GM12892 (cell line): ENCODE results near the gene METTL14. TPM values are rescaled to one million over a fixed set of nuclear protein-coding genes. Genes with fewer than 3 reads are reported as not detected.
"Not testable (repeated sequence)": the region's sequence is repeated elsewhere in the genome, so short reads cannot be mapped to it uniquely, and the experiment has no call there.

ENCODE experiments used
- DNase-seq: peaks from one replicate; pipeline ENCODE4 v3.0.0; 2011; ENCODE audit not compliant: insufficient read length
- FAIRE-seq: peaks from 2 replicates; lab custom pipeline; 2011; peaks lifted over from hg19 to GRCh38; lab: Jason Lieb, UNC
- POLR2A ChIP-seq: IDR thresholded peaks from 2 replicates; pipeline ENCODE4 v1.6.1; 2011; ENCODE audit warnings: low read depth, low read length, control low read depth
- POLR2AphosphoS5 ChIP-seq: IDR thresholded peaks from 2 replicates; pipeline ENCODE4 v1.6.1; 2011; ENCODE audit warnings: low read depth, low read length, control low read depth
- TAF1 ChIP-seq: IDR thresholded peaks from 2 replicates; pipeline ENCODE4 v1.6.1; 2011; ENCODE audit warnings: low read depth, mild to moderate bottlenecking, control low read depth, low read length, borderline replicate concordance
- polyA plus RNA-seq: library from polyadenylated mRNA; unstranded; fragments of >200 nt; gene quantifications from one replicate; pipeline ENCODE4 v1.2.1, GENCODE V29; 2012; ENCODE audit warnings: missing spikeins, inconsistent platforms; ENCODE audit not compliant: missing spikeins

Gene METTL14
- 23.4 TPM for polyA plus RNA-seq

DNA sequence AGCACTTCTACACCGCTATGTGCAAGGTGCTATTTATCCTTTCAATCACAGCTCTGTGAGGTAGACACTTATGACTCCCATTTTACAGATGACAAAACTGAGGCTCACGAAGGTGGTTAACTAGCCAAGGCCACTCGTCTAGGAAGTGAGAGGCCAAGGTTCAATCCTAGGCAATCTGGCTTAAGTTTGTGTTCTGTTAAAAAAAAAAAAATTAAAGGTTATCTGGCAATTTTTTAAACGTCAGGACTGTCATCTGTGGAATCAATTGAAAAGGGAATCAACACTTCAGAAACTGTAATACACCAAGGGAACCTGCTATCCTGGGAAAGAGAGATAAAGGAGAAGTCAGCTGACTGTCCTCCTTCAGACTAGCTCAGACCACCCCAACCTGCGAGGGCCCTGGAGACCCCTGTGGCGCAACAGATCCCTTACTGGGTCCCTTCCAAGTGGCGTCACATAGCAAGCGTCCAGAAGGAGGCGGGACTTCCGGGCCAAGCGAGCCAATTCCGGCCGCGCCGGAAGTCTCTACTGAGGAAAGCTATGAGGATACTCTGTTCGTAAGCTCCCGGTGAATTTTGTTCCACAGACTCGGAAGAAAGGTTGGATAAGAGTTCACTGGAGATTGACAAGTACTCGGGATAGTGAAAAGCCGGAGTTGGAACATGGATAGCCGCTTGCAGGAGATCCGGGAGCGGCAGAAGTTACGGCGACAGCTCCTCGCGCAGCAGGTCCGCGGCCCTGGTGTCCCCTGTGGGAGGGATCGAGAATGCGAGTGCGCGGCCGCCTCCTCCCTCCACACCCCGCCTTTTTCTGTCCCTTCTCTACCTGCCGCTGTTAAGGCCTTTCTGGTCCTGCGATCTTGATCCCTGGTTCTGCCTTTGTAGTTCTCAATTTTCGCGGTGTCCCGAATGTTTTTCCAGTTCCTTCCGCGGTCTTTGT, at the start of gene METTL14:
Gene METTL14 (plus strand): TSS at position 520 of the 939 bp plus-strand sequence. CDS start 143 bp downstream, at position 663.
- TF ChIP-seq TAF1 (peak; percentile 52; the same call in 1 of the 2 replicates), POLR2AphosphoS5 (peak; percentile 81), POLR2A (peak; percentile 87)
- peak; percentile 58 for DNase-seq
- peak; percentile 89 for FAIRE-seq

GRCh38 chr4:118636126-118636525, 49.1 kb upstream of the METTL14 start:
- DNase-seq, FAIRE-seq: not testable (repeated sequence)

GRCh38 chr4:118664665-118665064, 20.5 kb upstream of the METTL14 start:
- not testable (repeated sequence) for DNase-seq, FAIRE-seq

- not testable (repeated sequence) for DNase-seq, FAIRE-seq
Measured at GRCh38 chr4:118669220-118669619, 16.0 kb upstream of the METTL14 start.

GRCh38 chr4:118670968-118671367, 14.2 kb upstream of the METTL14 start:
- DNase-seq, FAIRE-seq: not testable (repeated sequence)

DNA sequence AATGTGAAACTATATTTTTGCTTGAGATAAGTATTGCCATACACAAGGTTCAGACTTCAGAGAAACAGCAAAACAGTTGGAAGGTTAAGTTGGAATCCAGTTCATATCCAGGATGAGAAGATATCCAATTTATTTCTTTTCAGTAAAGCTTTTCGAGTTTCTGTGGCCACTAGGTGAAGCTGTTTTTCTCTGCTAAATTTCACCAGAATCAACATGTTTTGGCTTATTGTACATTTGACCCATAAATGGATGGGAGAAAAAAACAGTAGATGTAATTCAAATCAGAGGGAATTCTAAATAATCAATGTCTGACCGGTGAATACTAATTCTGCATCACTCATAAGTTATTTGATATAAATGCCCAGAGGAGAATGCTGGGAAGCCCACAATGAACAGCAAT, 9.1 kb upstream of the METTL14 start:
- no peak for TF ChIP-seq POLR2A
- TF ChIP-seq POLR2AphosphoS5, result no peak
- no peak for TF ChIP-seq TAF1
- DNase-seq, result no peak
- FAIRE-seq, result no peak

GRCh38 chr4:118680808-118681207, 4.4 kb upstream of the METTL14 start:
- DNase-seq (no peak), FAIRE-seq (no peak)
- no peak for TF ChIP-seq POLR2AphosphoS5
- no peak for TF ChIP-seq POLR2A
- TF ChIP-seq TAF1, result no peak

DNA sequence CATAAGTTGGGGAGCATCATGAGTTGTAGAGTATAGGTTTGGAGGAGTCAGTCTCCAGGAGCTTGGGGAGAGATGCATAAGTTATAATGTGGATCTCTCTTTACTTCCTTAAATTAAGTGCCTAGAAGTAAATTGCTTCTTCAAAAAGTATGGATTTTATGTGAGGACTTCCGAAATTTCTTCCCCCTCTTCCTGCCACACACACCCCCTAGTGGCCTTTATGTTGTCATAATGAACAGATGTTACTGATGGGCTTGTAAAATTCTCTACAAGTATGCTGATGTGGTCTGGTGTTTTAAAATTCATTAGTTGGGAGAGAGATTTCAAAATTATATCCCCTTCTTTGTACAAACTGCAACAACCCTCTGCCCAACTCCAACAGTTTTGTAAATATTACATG, 2.3 kb upstream of the METTL14 start:
- no peak for FAIRE-seq
- TF ChIP-seq POLR2A (no peak), TAF1 (no peak), POLR2AphosphoS5 (no peak)

DNA sequence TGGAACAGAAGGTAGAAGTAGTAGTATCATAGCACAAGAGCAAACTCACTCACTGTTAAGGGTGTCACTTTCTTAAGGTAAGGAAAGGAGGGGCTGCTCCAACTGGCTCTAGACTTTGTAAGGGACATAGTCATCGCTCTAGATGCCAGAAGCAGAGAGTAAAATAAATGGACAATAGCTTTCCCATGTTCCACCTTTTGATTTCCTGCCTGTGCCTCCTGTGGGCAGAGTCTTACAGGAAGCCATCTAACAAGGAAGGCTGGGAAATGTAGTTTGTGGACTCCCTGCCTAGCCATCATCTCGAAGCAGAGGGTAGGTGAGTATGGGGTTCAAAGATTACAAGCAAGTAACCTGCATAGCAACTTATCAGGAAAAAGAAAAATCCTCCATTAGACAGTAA, 1.7 kb upstream of the METTL14 start:
- DNase-seq, result no peak
- FAIRE-seq, result no peak
- TF ChIP-seq POLR2AphosphoS5 (no peak), POLR2A (no peak), TAF1 (no peak)

More for the DNA sequence above, 2.3 kb upstream of the METTL14 start:
- DNase-seq, result no peak

DNA sequence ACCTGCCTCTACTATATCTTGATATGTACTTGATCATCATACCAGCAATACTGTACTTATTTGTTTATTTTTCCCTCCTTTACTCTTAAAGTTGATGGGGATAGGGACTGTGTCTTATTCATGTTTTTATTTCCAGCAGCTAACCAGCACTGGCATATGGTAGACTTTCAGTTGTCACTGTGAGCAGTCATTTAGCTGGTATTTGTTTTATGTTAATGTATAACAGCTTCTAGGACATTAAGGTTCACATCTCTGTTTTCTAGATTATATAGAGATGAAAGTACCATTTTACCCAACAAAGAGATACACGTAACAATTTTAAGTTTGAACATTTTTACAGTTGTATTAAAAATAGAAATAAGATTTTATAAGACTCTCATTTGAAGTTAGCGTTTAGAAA, 17.9 kb downstream of the METTL14 start:
- no peak for FAIRE-seq
- DNase-seq, result no peak
- TF ChIP-seq POLR2A (no peak), POLR2AphosphoS5 (no peak), TAF1 (no peak)

GRCh38 chr4:118711052-118711451, 25.9 kb downstream of the METTL14 start:
- FAIRE-seq (no peak), DNase-seq (no peak)
- TF ChIP-seq TAF1 (no peak), POLR2AphosphoS5 (no peak), POLR2A (no peak)

- 0 out of 2 replicates have a peak, but pooled peaks have one; percentile 22 for TF ChIP-seq POLR2AphosphoS5
- no peak for TF ChIP-seq POLR2A
- TF ChIP-seq TAF1, result no peak
- peak; percentile 66 for FAIRE-seq
- no peak for DNase-seq
Measured at GRCh38 chr4:118712872-118713271, 27.7 kb downstream of the METTL14 start.
